ENCODE measurements around the gene PLET1.

- TF ChIP-seq POLR2AphosphoS5 (IDR thresholded peaks at IDR 0.05; ENCODE audit: low read depth, low read length) (no peak), SIN3A (IDR thresholded peaks at IDR 0.05; ENCODE audit: borderline replicate concordance, insufficient read depth, low read length) (no peak), FOXP2 (optimal IDR thresholded peaks at IDR 0.05; ENCODE audit: borderline replicate concordance, extremely low read depth, extremely low read length, insufficient read depth) (no peak), TAF1 (IDR thresholded peaks at IDR 0.05; ENCODE audit: borderline replicate concordance, insufficient read depth, low read length) (no peak)
- TF ChIP-seq, protein P1, sequence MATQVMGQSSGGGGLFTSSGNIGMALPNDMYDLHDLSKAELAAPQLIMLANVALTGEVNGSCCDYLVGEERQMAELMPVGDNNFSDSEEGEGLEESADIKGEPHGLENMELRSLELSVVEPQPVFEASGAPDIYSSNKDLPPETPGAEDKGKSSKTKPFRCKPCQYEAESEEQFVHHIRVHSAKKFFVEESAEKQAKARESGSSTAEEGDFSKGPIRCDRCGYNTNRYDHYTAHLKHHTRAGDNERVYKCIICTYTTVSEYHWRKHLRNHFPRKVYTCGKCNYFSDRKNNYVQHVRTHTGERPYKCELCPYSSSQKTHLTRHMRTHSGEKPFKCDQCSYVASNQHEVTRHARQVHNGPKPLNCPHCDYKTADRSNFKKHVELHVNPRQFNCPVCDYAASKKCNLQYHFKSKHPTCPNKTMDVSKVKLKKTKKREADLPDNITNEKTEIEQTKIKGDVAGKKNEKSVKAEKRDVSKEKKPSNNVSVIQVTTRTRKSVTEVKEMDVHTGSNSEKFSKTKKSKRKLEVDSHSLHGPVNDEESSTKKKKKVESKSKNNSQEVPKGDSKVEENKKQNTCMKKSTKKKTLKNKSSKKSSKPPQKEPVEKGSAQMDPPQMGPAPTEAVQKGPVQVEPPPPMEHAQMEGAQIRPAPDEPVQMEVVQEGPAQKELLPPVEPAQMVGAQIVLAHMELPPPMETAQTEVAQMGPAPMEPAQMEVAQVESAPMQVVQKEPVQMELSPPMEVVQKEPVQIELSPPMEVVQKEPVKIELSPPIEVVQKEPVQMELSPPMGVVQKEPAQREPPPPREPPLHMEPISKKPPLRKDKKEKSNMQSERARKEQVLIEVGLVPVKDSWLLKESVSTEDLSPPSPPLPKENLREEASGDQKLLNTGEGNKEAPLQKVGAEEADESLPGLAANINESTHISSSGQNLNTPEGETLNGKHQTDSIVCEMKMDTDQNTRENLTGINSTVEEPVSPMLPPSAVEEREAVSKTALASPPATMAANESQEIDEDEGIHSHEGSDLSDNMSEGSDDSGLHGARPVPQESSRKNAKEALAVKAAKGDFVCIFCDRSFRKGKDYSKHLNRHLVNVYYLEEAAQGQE (IDR thresholded peaks at IDR 0.05; ENCODE audit: insufficient read depth in 1 of 2, low read depth in 2 of 2, low read length in 2 of 2), result no peak
These were observed 39.3 kb downstream of the PLET1 start for GRCh38 chr11:112221274-112221835.

Measured in PFSK-1 (cell line).